Nephron progenitor cell (in vitro differentiated cells): ENCODE data around the gene SLC25A3.

ENCODE experiments used
- DNase-seq: peaks from one replicate; pipeline ENCODE4 v3.0.0; 2021
- H3K27ac Mint-ChIP-seq: 2 replicates; pipeline ENCODE4 v1.8.0; 2021; ENCODE audit warnings: mild to moderate bottlenecking, moderate library complexity, mixed read lengths
- H3K27me3 Mint-ChIP-seq: 2 replicates; pipeline ENCODE4 v1.8.0; 2021; ENCODE audit warnings: mild to moderate bottlenecking, low read depth, mixed read lengths; ENCODE audit not compliant: poor library complexity
- H3K36me3 Mint-ChIP-seq: 2 replicates; pipeline ENCODE4 v1.8.0; 2021; ENCODE audit warnings: low read depth, mixed read lengths
- H3K4me1 Mint-ChIP-seq: 2 replicates; pipeline ENCODE4 v1.8.0; 2021; ENCODE audit warnings: mixed read lengths
- H3K4me3 Mint-ChIP-seq: 2 replicates; pipeline ENCODE4 v1.8.0; 2021; ENCODE audit warnings: mild to moderate bottlenecking, moderate library complexity, mixed read lengths
- H3K9me3 Mint-ChIP-seq: 2 replicates; pipeline ENCODE4 v1.8.0; 2021; ENCODE audit warnings: mild to moderate bottlenecking, moderate library complexity, mixed read lengths
- TF ChIP-seq, protein P1 (sequence below): fragments of 200-600 bp; sonication (generic); IDR thresholded peaks from 2 replicates; pipeline ENCODE4 v1.5.0; 2021; ENCODE audit warnings: antibody characterized with exemption

Gene SLC25A3

DNA sequence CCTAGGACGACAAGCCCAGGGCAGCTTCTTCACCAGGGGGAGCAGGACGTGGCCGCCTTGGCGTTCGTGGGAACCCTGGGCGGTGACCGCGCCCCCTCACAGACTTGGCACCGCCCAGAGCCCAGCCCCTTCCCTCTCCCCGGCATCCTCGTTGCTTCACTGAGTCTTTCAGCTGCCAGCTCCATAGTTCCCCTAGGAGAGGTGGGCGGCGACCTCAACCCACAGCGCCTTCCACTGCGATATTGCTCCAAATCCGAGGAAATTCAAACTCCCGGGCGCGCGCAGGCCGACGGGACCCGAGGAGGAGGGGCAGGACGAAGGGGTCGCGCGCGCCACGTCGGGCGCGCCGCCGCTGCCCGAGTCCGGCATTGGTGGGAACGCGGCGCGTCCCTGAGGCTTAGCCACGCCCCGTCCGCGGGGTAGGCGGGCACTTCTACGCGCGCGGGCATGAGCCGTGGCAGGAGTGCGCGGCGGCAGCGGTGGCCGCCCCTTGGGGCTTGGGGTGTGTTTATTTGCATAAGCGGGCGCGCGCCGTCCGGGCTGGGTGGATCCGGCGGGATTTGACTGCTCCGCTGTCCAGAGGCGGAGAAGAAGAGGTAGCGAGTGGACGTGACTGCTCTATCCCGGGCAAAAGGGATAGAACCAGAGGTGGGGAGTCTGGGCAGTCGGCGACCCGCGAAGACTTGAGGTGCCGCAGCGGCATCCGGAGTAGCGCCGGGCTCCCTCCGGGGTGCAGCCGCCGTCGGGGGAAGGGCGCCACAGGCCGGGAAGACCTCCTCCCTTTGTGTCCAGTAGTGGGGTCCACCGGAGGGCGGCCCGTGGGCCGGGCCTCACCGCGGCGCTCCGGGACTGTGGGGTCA, 51.5 kb downstream of the SLC25A3 start, which contains the start of the genes APAF1 and IKBIP:
Gene APAF1 (plus strand): TSS at position 579 of the 860 bp plus-strand sequence. CDS start 3,070 bp downstream, outside the sequence.
Gene IKBIP (minus strand): TSS at position 77 of the 860 bp plus-strand sequence. CDS start 87 bp downstream, outside the sequence.
- H3K9me3 Mint-ChIP-seq, result peaks cover 6% of the 10 kb centered on the region
- no peaks in the 10 kb centered on the region for H3K27me3 Mint-ChIP-seq
- H3K36me3 Mint-ChIP-seq, result peaks cover 35% of the 10 kb centered on the region
- H3K27ac Mint-ChIP-seq, result peak within 1 kb of the TSS; percentile 99
- H3K4me3 Mint-ChIP-seq, result peak within 1 kb of the TSS; percentile 97
- H3K4me1 Mint-ChIP-seq, result peaks cover 30% of the 10 kb centered on the region
- TF ChIP-seq, protein P1, sequence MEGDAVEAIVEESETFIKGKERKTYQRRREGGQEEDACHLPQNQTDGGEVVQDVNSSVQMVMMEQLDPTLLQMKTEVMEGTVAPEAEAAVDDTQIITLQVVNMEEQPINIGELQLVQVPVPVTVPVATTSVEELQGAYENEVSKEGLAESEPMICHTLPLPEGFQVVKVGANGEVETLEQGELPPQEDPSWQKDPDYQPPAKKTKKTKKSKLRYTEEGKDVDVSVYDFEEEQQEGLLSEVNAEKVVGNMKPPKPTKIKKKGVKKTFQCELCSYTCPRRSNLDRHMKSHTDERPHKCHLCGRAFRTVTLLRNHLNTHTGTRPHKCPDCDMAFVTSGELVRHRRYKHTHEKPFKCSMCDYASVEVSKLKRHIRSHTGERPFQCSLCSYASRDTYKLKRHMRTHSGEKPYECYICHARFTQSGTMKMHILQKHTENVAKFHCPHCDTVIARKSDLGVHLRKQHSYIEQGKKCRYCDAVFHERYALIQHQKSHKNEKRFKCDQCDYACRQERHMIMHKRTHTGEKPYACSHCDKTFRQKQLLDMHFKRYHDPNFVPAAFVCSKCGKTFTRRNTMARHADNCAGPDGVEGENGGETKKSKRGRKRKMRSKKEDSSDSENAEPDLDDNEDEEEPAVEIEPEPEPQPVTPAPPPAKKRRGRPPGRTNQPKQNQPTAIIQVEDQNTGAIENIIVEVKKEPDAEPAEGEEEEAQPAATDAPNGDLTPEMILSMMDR, result no peak
- peak; percentile 99 for DNase-seq

DNA sequence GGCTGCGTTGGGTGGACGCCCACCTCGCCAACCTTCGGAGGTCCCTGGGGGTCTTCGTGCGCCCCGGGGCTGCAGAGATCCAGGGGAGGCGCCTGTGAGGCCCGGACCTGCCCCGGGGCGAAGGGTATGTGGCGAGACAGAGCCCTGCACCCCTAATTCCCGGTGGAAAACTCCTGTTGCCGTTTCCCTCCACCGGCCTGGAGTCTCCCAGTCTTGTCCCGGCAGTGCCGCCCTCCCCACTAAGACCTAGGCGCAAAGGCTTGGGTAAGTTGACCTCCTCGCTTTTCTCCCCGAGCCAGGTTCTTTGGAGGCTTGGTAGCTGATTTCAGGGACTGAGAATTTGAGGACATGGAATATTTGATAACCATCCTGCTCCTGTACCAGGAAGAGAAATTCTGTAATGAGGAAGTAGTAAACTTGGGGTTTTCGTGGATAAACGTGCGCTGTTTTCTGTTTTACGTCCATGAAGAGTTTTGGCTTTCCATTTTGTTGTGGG, 52.1 kb downstream of the SLC25A3 start:
- H3K27ac Mint-ChIP-seq, result peak overlapping the region; percentile 81

DNA sequence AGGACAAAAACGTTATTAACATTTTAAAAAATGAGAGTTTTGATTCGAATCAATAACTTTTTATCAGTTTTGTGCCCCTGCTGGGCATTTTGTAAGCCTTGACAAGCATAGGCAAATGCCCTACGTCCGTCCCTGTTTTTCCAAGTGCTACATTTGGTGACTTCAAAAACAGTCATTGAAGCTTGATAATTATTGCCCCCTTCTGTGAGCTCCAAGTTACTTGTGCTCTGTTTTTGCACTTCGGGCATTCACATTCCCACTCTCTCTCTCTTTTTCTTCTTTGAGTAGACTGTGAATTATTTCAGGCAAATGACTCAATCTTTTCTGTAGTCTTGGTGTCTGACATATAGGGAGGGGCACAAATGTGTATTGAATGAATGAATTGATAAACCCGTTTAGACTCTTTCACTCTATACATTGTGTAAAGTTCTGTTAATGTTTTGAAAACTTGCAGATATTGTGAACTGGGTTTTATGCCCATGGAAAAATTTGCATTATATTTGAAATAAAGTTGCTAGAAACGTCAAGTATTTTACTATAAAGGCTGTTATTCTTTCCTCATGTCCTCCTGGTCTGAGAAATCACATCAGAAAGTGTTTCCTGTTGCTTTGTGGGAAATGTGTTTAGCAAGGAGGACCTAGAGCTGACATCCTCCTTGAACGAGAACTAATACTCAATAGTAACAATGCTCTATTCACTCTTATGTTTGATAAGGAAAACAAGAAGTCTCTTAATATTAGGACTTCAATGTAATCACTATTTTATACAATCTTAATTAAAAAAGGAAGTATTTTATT, 53.0 kb downstream of the SLC25A3 start:
- no peak for DNase-seq
- Mint-ChIP-seq H3K36me3 (peaks cover 39% of the 10 kb centered on the region), H3K9me3 (no peaks in the 10 kb centered on the region), H3K4me3 (peak overlapping the region; percentile 97), H3K27me3 (no peaks in the 10 kb centered on the region), H3K4me1 (peaks cover 30% of the 10 kb centered on the region), H3K27ac (no peak overlapping the region)
- TF ChIP-seq, protein P1, result peak; percentile 8

More for the DNA sequence above, 52.1 kb downstream of the SLC25A3 start:
- TF ChIP-seq, protein P1, result no peak
- Mint-ChIP-seq H3K27me3 (no peaks in the 10 kb centered on the region), H3K9me3 (peaks cover 6% of the 10 kb centered on the region), H3K4me3 (peak overlapping the region; percentile 97), H3K36me3 (peaks cover 40% of the 10 kb centered on the region), H3K4me1 (peaks cover 30% of the 10 kb centered on the region)
- no peak for DNase-seq

DNA sequence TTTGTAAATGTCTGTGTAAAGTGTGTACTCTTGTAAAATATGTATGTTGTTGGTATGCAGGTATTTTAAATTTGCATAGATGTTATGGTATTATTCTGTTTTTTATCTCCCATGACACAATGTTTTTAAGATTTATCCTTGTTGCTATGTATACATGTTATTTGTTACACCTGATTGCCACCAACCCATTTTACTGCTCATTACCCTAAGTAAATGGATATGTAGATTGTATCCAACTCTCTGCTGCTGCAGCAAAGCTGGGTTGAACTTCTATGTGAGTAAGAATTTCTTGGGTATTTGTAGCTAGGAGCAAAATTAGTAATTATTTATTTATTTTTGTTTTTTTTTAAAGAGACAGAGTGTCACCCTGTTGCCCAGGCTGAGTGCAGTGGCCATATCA, 57.8 kb downstream of the SLC25A3 start:
- Mint-ChIP-seq H3K4me3 (no peak overlapping the region), H3K27ac (no peak overlapping the region), H3K4me1 (peaks cover 7% of the 10 kb centered on the region), H3K27me3 (no peaks in the 10 kb centered on the region), H3K9me3 (no peaks in the 10 kb centered on the region), H3K36me3 (peaks cover 46% of the 10 kb centered on the region)
- TF ChIP-seq, protein P1, result no peak
- no peak for DNase-seq

DNA sequence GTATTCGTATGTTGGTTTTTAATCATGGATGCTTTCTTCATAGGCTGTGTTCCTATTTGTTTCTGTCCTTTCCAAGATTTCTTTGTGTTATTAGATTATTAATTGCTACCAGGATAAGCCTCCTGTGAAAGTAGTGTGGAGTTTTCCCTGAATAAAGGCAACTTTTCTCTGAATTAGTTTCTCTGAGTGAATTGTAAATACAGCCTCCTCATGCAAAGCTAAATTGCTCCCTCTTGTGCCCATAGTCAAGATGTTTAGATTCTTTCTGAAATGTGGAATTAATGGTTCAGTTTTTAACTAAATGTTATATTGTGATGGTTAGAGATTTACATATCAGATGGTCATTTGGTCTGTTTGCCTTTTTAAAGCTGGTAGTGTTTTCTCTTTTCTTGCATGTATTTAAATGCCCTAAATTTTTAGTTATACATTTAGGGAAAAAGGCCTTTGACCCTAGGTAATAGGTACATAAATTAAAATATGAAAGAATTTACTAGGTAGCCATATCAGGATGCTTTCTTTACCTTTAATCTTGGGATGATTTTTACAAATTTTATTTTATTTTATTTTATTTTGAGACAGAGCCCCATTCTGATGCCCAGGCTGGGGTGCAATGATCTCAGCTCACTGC, 60.5 kb downstream of the SLC25A3 start:
- Mint-ChIP-seq H3K4me3 (no peak overlapping the region), H3K9me3 (no peaks in the 10 kb centered on the region), H3K36me3 (peaks cover 47% of the 10 kb centered on the region), H3K4me1 (no peaks in the 10 kb centered on the region), H3K27me3 (no peaks in the 10 kb centered on the region), H3K27ac (no peak overlapping the region)
- TF ChIP-seq, protein P1, result peak; percentile 42
- DNase-seq, result no peak
